HG03439 (cell line): ENCODE measurements around the gene CFAP161.

Source experiments
- ATAC-seq: cut with Tn5 transposase; IDR thresholded peaks from one replicate; pipeline ENCODE4 v1.9.1; 2021; ENCODE audit warnings: mild to moderate bottlenecking, moderate library complexity; ENCODE audit not compliant: unreplicated experiment

Gene CFAP161

GRCh38 chr15:81133782-81134461, at the start of gene CFAP161:
Gene CFAP161 (plus strand): TSS chr15:81134270. CDS start chr15:81134330, 60 bp downstream.
- no peak for ATAC-seq

GRCh38 chr15:81084716-81085115, 49.4 kb upstream of the CFAP161 start:
- ATAC-seq, result no peak

GRCh38 chr15:81085213-81085612, 48.9 kb upstream of the CFAP161 start:
- no peak for ATAC-seq

GRCh38 chr15:81085898-81086297, 48.2 kb upstream of the CFAP161 start:
- no peak for ATAC-seq

GRCh38 chr15:81087066-81087465, 47.0 kb upstream of the CFAP161 start:
- no peak for ATAC-seq

GRCh38 chr15:81087694-81088093, 46.4 kb upstream of the CFAP161 start:
- no peak for ATAC-seq

- ATAC-seq, result no peak
Observed at GRCh38 chr15:81088470-81089013, 45.5 kb upstream of the CFAP161 start.

- ATAC-seq, result no peak
Observed at GRCh38 chr15:81091889-81092558, 42.0 kb upstream of the CFAP161 start.

- no peak for ATAC-seq
Observed at GRCh38 chr15:81092559-81092902, 41.5 kb upstream of the CFAP161 start.

GRCh38 chr15:81093961-81094360, 40.1 kb upstream of the CFAP161 start:
- no peak for ATAC-seq

- ATAC-seq, result no peak
Observed at GRCh38 chr15:81095690-81096365, 38.2 kb upstream of the CFAP161 start.

GRCh38 chr15:81096398-81096797, 37.7 kb upstream of the CFAP161 start:
- ATAC-seq, result no peak

- no peak for ATAC-seq
Observed at GRCh38 chr15:81097116-81097889, 36.8 kb upstream of the CFAP161 start.

- ATAC-seq, result no peak
Observed at GRCh38 chr15:81097890-81098280, 36.2 kb upstream of the CFAP161 start.

- no peak for ATAC-seq
Observed at GRCh38 chr15:81098349-81098748, 35.7 kb upstream of the CFAP161 start.

- no peak for ATAC-seq
Observed at GRCh38 chr15:81098861-81099651, 35.0 kb upstream of the CFAP161 start.

GRCh38 chr15:81101894-81102815, 31.9 kb upstream of the CFAP161 start:
- ATAC-seq, result no peak

GRCh38 chr15:81103857-81104256, 30.2 kb upstream of the CFAP161 start:
- ATAC-seq, result no peak

GRCh38 chr15:81105545-81105944, 28.5 kb upstream of the CFAP161 start:
- ATAC-seq, result no peak
